Brain microvascular endothelial cell (primary cell): ENCODE data around the gene GPRIN2.

Experiments
- DNase-seq: peaks from one replicate; pipeline ENCODE4 v3.0.0-alpha.2; 2020
- H3K27ac ChIP-seq: fragments of 250-450 bp; sonication (Bioruptor Pico); 2 replicates; pipeline ENCODE4 v1.5.1; 2020; ENCODE audit warnings: mild to moderate bottlenecking, moderate library complexity
- H3K27me3 ChIP-seq: fragments of 250-450 bp; sonication (Bioruptor Pico); replicated peaks from 2 replicates; pipeline ENCODE4 v1.5.1; 2020; ENCODE audit warnings: mild to moderate bottlenecking
- H3K36me3 ChIP-seq: fragments of 250-450 bp; sonication (Bioruptor Pico); replicated peaks from 2 replicates; pipeline ENCODE4 v1.5.1; 2020; ENCODE audit warnings: mild to moderate bottlenecking
- H3K4me3 ChIP-seq: 2 replicates; pipeline ENCODE4 v1.5.1; 2011; ENCODE audit warnings: low read depth, mild to moderate bottlenecking, control low read depth, low read length, moderate library complexity
- CTCF ChIP-seq: IDR thresholded peaks from 2 replicates; pipeline ENCODE4 v1.5.1; 2011; ENCODE audit warnings: low read depth, mild to moderate bottlenecking, moderate library complexity, low read length, control low read depth, inconsistent platforms; ENCODE audit errors: missing control alignments
- in situ Hi-C: cut with HindIII; loops from 2 replicates; pipeline ENCODE4 v1.10.0; 2017; ENCODE audit warnings: low sequenced_read_pairs, low pct_ligation_motif_present

GPRIN2 gene

DNA sequence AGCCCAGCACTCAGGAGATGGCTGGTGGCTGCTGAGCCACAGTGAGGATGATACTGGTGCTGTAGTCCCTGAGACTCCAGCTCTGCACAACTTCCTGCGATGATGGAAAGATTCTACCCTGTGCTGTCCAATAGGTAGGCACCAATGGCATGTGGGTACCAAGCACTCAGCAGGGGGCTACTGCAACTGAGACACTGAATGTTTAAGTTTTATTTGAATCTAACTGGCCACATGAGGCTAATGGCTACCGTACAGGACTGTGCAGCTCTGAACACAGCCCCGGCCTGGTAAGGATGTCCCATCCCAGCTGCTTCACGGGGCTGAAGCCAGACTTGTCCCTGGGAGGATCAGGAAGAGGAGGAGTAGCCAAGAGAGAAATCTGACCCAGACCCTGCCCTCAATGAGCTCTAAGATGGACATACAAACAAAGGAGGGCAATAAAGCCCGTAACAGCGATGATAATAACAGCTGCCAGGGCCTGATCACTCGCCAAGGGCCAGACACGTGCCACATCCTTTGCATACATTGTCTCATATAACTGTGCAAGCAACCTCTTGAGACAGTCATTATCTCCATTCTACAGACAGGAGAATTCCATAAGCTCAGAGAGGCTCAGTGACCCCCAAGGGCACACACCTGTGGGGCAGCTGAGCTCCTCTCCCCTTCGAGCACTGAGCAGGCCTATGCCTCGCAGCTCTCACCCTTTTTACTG, 3.8 kb downstream of the GPRIN2 start:
- peaks cover 27% of the 10 kb centered on the region for H3K27me3 ChIP-seq
- in situ Hi-C loops: no loop called here
- no peak overlapping the region for H3K4me3 ChIP-seq
- H3K27ac ChIP-seq: no peak overlapping the region
- no peak for TF ChIP-seq CTCF
- DNase-seq: no peak
- H3K36me3 ChIP-seq: no peaks in the 10 kb centered on the region

- H3K36me3 ChIP-seq: no peaks in the 10 kb centered on the region
- no peak overlapping the region for H3K27ac ChIP-seq
- H3K27me3 ChIP-seq: peaks cover 20% of the 10 kb centered on the region
- no peak for DNase-seq
- no peak for TF ChIP-seq CTCF
- no peak overlapping the region for H3K4me3 ChIP-seq
- in situ Hi-C loops: no loop called here
Measured at GRCh38 chr10:46551701-46552525, 4.5 kb downstream of the GPRIN2 start.

DNA sequence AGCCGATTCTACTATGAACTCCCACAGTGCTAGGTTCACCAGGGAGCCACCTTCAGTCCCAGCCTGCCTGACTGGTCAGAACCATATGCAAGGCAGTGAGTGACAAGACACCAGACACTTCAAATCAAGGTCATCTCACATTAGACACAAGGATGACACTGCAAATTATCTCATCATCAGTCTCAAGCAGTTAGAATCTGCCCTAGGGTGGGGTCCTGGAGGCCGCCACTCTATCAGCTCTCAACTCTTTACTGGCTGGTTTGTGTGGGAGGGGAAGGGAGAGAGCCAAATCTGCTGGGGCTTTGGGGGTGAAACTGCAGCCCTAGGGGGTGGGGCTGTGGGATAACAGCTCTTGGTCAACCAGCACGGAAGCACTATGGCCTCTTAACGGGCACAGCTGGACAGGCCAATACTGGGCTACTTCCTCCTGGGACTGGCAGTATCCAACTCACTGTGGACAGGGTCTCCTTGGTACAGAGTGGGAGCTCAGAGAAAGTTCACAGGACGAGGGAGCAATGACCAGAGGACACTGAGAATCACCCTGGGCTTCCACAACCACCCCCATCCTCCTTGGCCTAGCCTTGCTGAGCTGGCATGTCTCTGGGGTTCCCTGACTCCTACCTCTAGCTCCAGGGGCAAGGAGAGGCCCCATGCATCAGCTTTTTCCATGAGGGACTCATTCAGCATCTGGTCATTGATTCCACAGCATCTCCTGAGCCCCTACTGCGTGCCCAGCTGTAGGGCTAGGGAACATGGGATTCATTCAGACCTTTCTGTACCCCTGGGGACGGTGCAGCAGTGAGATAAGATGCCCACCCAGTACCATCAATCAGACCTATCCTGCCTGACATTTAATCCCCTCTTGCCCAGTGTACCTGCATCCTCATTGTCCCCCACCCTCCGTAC, 5.4 kb downstream of the GPRIN2 start:
- no peak overlapping the region for H3K27ac ChIP-seq
- no peak for TF ChIP-seq CTCF
- no peak overlapping the region for H3K4me3 ChIP-seq
- H3K27me3 ChIP-seq: peaks cover 12% of the 10 kb centered on the region
- H3K36me3 ChIP-seq: no peaks in the 10 kb centered on the region
- in situ Hi-C loops: no loop called here
- DNase-seq: no peak

- in situ Hi-C loops: no loop called here
- no peak for DNase-seq
- H3K4me3 ChIP-seq: no peak overlapping the region
Measured at GRCh38 chr10:46550076-46550790, 6.2 kb downstream of the GPRIN2 start.

More at GRCh38 chr10:46550076-46550790, 6.2 kb downstream of the GPRIN2 start:
- Histone ChIP-seq H3K36me3 (no peaks in the 10 kb centered on the region), H3K27me3 (peaks cover 4% of the 10 kb centered on the region), H3K27ac (no peak overlapping the region)
- no peak for TF ChIP-seq CTCF
